HUES6 (cell line): ENCODE data around the gene CRX.
A peak's percentile ranks its signal among the peaks of the same experiment; 100 is the strongest.

Source experiments
- H3K27ac ChIP-seq: 2 replicates; pipeline ENCODE4 v1.7.0; 2013; ENCODE audit warnings: low read depth, mild to moderate bottlenecking, low read length, inconsistent platforms
- H3K27me3 ChIP-seq: 2 replicates; pipeline ENCODE4 v1.6.1; 2013; ENCODE audit warnings: low read length; ENCODE audit not compliant: control insufficient read depth, insufficient read depth
- H3K36me3 ChIP-seq: 2 replicates; pipeline ENCODE4 v1.6.1; 2013; ENCODE audit warnings: low read length; ENCODE audit not compliant: control insufficient read depth, insufficient read depth
- H3K4me1 ChIP-seq: 2 replicates; pipeline ENCODE4 v1.6.1; 2013; ENCODE audit warnings: low read length; ENCODE audit not compliant: control insufficient read depth, insufficient read depth
- H3K4me3 ChIP-seq: 2 replicates; pipeline ENCODE4 v1.5.1; 2013; ENCODE audit warnings: low read depth, low read length
- H3K9ac ChIP-seq: one replicate; pipeline ENCODE4 v1.6.1; 2013; ENCODE audit warnings: mild to moderate bottlenecking, low read length
- H3K9me3 ChIP-seq: 2 replicates; pipeline ENCODE4 v1.6.1; 2013; ENCODE audit warnings: low read depth, low read length; ENCODE audit not compliant: control insufficient read depth, insufficient read depth

CRX gene

DNA sequence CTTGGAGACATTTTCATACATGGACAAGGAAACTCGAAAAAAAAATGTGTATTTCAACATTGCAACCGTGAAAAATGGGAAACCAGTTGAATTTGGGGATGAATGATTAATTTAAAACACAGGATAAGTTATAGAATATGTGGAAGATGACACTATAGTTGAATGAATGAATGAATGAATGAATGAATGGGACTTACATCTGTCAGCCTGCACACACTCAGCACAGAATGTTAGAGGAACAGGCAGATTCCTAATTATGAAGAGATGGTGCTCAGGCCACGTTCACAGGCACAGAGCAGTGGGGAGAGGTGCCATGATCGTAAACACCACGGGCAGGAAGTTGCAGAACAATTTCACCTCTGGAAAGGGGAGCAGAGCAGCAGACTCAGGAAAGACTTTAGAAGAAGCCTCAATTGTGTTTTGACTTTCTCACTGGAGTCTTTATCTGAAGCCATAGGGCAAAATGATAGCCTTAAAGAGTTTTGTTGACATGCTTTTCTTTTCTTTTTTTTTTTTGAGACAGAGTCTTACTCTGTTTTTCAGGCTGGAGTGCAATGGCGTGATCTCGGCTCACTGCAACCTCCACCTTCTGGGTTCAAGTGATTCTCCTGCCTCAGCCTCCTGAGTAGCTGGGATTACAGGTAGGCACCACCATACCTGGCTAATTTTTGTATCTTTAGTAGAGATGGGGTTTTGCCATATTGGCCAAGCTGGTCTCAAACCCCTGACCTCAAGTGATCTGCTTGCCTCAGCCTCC is 69.3 kb downstream of the CRX start:
- Histone ChIP-seq H3K4me3 (no peak overlapping the region), H3K27me3 (0 out of 2 replicates have a peak, but pooled peaks cover under 1% of the 10 kb centered on the region), H3K4me1 (peaks cover 7% of the 10 kb centered on the region; the same call in 1 of the 2 replicates), H3K9me3 (peaks cover 10% of the 10 kb centered on the region), H3K9ac (no peak overlapping the region), H3K27ac (no peak overlapping the region), H3K36me3 (no peaks in the 10 kb centered on the region)

DNA sequence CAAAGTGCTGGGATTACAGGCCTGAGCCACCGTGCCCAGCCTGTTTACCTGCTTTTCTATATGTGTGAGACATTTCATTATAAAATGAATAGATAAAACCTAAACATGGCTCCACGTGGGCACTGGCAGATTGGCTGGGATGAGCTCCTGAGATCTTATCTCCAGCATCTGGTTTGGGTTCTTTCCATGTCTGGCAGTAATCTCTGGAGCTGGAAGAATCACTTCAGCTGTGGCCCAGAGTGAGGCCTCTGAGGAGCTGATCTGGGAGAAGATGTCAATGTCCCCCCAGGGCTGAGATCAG is 69.8 kb downstream of the CRX start:
- Histone ChIP-seq H3K9ac (peak overlapping the region; percentile 31), H3K27me3 (no peaks in the 10 kb centered on the region), H3K9me3 (peaks cover 15% of the 10 kb centered on the region), H3K36me3 (no peaks in the 10 kb centered on the region), H3K27ac (no peak overlapping the region), H3K4me1 (peaks cover 7% of the 10 kb centered on the region; the same call in 1 of the 2 replicates), H3K4me3 (no peak overlapping the region)

DNA sequence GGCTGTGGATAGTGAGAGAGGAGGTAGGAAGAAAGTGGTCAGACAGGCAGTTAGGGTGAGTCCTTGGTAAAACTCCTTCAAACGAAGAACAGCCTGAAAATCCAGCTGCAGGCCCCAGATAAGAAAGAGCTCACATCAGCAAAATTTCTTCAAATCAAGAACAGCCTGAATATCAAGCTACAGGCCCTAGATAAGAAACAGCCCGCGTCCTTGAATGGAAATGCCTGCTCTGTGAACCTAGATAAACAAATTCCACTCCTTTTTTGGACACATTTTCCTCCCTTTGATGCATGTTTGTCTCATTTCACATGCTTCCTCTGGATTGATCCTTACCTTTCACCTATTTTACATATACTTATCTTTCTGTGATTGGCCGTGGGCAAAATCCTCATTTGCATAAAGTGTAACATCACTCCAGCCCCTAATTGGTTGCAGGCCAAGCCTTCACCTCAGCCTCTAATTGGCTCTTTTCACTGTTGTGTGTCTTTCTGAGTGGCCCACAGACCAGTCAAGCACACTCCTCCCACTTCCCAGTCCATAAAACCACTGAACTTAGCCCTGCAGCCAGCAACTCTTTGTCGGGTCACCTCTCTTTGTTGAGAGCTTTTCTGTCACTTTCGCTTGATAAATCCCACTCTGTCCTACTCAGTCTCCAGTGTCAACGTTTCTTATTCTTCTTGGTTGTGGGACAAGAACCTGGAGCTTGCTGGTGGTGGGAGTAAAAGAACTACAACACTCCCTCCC is 70.4 kb downstream of the CRX start:
- no peak overlapping the region for H3K4me3 ChIP-seq
- peak overlapping the region; percentile 31 for H3K9ac ChIP-seq
- H3K27me3 ChIP-seq: no peaks in the 10 kb centered on the region
- H3K4me1 ChIP-seq: peaks cover 7% of the 10 kb centered on the region; the same call in 1 of the 2 replicates
- H3K36me3 ChIP-seq: no peaks in the 10 kb centered on the region
- H3K27ac ChIP-seq: no peak overlapping the region
- H3K9me3 ChIP-seq: peaks cover 17% of the 10 kb centered on the region
